GM12801 (cell line): ENCODE data around the gene CLEC2A.

Experiments
- TF ChIP-seq, protein P1 (sequence below): IDR thresholded peaks from one replicate; pipeline ENCODE4 v1.5.1; 2011; ENCODE audit warnings: control low read depth; ENCODE audit not compliant: insufficient read length; ENCODE audit errors: extremely low read depth

The CLEC2A gene

DNA sequence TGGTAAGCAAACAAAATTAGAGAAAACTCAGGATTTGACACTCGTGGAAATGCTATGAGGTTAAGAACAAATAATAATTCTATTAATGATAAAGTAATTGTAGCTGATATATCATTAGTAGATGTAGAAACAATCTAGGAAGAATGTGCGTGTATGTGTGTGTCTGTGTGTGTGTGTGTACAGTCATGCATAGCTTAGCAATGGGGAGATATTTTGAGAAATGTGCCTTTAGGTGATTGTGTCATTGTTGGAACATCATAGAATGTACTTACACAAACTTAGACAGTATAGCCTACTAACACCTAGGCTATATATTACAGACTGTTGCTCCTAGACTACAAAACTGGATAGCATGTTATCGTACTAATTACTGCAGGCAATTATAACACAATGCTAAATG lies 5.3 kb downstream of the CLEC2A start:
- TF ChIP-seq, protein P1, sequence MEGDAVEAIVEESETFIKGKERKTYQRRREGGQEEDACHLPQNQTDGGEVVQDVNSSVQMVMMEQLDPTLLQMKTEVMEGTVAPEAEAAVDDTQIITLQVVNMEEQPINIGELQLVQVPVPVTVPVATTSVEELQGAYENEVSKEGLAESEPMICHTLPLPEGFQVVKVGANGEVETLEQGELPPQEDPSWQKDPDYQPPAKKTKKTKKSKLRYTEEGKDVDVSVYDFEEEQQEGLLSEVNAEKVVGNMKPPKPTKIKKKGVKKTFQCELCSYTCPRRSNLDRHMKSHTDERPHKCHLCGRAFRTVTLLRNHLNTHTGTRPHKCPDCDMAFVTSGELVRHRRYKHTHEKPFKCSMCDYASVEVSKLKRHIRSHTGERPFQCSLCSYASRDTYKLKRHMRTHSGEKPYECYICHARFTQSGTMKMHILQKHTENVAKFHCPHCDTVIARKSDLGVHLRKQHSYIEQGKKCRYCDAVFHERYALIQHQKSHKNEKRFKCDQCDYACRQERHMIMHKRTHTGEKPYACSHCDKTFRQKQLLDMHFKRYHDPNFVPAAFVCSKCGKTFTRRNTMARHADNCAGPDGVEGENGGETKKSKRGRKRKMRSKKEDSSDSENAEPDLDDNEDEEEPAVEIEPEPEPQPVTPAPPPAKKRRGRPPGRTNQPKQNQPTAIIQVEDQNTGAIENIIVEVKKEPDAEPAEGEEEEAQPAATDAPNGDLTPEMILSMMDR = no peak

DNA sequence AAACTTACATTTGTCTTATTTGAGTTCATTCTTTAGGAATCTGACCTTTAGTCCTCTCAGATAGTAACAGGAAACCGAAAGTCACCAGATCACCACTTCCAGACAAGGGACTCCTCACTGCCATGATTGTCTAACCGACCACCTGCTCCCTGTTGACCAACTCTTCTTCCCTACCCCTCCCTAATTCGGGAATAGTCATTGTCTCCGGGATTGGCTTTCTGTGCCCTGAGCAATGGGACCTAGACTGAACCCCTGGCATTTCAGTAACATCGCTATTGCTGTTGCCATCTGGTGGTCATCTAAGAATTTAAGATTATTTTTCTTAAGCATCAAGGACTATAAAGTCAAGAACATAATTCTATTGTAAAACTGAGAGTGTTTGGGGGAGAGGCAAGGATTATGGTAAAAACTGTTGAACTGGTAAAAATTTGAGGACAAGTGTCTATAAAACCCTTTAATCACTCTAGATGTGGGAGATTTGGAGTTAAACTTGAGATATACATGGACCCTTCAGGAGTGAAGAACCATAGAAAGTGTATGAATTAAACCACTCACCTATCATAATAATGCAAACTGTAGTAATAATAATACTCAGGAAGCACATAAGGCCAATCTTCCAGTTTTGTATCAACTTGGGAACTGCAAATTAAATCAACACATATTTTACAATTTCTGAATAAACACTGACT lies 6.3 kb downstream of the CLEC2A start:
- TF ChIP-seq, protein P1 = no peak

DNA sequence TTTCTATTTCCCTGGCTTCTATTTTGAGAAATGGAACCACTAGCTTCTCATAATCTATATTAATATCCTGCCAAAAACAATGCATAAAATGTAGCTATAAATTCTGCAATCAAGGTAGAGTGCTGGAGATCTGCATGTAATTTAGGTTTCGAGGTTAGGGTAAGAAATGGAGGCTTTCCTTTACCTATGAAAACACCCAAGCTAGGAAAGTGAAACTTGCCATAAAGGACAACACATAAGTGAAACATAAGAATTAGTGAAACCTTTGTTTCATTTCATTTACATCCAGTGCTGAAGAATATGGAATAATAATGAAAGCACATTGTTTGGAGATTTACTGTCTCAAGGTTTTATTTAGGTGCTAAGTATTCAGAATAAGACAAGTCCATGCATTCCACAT lies 9.7 kb downstream of the CLEC2A start:
- TF ChIP-seq, protein P1 = no peak

DNA sequence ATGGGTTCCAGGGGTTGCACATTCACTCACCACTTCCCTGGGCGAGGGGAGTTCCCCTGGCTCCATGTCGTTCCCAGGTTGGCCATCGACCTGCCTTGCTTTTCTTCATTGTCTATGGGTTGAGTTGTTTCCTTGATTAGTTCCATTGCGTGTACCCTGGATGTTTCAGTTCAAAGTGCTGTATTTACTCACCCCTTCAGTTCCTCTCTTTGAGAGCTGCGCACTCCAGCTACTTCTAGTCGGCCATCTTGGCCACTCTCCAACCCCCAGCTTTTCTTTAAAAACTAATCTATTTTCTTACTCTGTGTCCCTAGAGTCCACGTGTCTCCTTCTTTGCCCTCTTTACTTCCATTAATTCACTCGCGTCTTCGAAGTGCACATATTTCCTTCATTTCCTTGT lies 11.7 kb downstream of the CLEC2A start:
- TF ChIP-seq, protein P1 = no peak

DNA sequence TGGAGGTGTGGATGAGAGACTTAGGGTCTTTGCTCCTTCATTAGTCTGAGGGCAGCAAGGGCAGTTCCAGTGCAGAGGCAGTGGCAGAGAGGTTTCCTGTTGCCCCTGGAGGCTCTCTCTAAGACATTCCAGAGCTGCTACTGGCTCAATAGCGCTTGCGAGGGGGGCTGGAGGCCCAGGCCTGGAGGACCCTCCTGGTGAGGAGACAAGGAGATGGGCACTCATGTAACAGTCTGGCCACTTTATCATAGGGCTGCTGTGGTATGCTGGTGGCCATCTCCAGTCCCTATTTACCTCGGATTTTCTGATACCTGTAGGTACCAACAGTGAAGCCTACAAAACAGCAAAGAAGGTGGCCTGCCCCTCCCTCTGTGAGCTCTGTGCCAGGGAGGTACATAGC lies 12.7 kb downstream of the CLEC2A start:
- TF ChIP-seq, protein P1 = no peak

DNA sequence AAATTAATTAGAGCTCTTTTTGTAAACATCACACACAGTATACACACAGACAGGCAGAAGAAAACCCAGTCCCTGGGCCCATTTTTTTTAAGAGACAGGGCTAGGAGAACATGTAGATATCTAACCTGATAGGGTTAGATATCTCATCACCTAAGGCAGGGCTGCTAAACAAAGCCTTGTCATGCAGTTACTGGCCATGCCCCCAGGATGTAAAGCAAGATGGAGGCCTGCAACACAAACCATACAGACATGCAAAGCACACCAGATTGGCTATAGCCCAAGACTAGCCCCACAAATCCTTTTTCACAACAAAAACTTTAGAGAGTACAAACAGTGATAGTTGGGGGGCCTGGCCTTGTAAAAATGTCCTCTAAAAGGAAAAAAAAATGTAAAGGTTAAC lies 20.5 kb downstream of the CLEC2A start:
- TF ChIP-seq, protein P1 = no peak

DNA sequence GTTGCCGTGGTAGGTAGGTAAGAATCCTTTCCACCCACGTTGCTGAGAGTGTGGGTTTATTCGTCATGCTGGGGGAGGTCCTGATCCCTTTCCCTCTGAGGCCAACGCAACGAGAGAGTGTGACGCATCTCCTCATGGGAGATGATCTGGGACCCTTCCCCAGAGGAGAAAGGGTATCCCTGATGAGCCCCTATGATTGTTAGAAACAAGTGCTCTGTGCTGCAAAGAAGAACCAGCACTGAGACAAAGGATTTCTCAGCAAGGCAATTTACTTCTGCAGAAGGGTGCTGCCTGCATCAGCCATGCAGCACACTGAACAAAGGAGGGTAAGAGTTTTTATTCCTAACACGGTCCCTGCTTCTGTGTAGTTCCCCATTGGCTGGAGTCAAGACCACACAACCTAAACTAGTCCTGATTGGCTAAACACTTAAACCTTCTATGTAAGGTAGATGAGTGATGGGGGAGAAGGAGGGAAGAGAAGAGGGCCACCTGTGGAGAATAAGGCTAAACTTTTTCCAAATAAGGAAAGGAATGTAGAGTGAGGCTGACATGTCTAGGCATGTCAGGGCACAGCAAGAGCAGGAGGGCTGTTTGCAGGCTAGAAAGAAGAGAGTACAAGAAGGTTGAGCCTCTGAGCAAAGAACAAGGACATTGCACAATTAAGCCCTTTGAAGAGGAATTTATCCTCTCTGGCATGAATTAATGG lies 21.3 kb downstream of the CLEC2A start:
- TF ChIP-seq, protein P1 = no peak
